ENCODE measurements around the gene YAP1.

DNA sequence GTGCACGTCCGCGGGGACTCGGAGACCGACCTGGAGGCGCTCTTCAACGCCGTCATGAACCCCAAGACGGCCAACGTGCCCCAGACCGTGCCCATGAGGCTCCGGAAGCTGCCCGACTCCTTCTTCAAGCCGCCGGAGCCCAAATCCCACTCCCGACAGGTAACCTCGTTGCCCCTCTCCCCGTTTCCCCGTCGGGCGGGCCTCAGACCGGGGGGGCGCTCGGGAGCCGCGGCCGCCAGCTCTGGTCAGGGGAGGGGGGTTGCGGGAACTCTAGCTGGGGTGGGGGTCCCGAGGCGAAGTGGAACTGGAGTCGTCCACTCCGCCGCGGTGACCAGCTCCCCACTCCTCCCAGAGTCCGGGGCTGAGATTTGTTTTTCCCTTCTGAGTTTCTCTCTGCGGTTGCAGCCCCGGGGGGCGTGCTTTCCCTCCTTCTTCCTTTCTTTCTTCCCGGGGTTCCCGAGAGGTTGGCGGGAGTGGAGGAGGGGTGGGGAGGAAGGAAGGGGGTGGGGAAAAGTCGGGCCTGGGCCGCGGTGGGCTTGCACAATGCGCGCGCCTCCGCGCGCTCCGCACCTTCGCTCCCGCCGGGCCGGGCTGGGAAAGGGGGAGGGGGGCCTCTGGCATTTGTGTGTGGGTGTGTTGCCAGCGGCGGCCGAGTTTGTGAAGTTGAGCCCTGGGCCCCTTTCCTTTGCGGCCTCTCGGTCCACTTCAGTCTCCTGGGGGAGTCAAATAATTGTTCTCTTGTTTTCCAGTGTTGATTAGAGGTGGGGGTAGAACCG is 952 bp downstream of the YAP1 start:
- TF ChIP-seq POLR2A (IDR thresholded peaks at IDR 0.05) = no peak
- TF ChIP-seq, protein P1, sequence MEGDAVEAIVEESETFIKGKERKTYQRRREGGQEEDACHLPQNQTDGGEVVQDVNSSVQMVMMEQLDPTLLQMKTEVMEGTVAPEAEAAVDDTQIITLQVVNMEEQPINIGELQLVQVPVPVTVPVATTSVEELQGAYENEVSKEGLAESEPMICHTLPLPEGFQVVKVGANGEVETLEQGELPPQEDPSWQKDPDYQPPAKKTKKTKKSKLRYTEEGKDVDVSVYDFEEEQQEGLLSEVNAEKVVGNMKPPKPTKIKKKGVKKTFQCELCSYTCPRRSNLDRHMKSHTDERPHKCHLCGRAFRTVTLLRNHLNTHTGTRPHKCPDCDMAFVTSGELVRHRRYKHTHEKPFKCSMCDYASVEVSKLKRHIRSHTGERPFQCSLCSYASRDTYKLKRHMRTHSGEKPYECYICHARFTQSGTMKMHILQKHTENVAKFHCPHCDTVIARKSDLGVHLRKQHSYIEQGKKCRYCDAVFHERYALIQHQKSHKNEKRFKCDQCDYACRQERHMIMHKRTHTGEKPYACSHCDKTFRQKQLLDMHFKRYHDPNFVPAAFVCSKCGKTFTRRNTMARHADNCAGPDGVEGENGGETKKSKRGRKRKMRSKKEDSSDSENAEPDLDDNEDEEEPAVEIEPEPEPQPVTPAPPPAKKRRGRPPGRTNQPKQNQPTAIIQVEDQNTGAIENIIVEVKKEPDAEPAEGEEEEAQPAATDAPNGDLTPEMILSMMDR (IDR thresholded peaks at IDR 0.05) = no peak
